H1 (cell line): ENCODE measurements around the gene PRKAR1B.
A peak's percentile ranks its signal among the peaks of the same experiment; 100 is the strongest.

Experiments
- EP300 ChIP-seq, 2 experiments: IDR thresholded peaks; 1 replicate in 1 of 2; 2 replicates in 1 of 2; pipeline ENCODE4 v1.6.1; 2011 to 2012; ENCODE audit warnings: low read depth in 2 of 2, low read length in 2 of 2, mild to moderate bottlenecking in 2 of 2, borderline replicate concordance in 1 of 2, inconsistent platforms in 1 of 2, moderate library complexity in 1 of 2
- POLR2A ChIP-seq, 2 experiments: IDR thresholded peaks; 1 replicate in 1 of 2; 2 replicates in 1 of 2; pipeline ENCODE4 v1.6.1; 2011; ENCODE audit warnings: low read depth in 2 of 2, low read length in 2 of 2, mild to moderate bottlenecking in 2 of 2; ENCODE audit errors: control extremely low read depth in 1 of 2
- RAD21 ChIP-seq, 2 experiments: IDR thresholded peaks in 1 of 2; conservative IDR thresholded peaks in 1 of 2; 2 replicates each; pipeline ENCODE4 v1.6.1; 2011; ENCODE audit warnings: low read depth in 2 of 2, low read length in 2 of 2, improper control_type of control experiment in 1 of 2, inconsistent platforms in 1 of 2, mild to moderate bottlenecking in 1 of 2, moderate library complexity in 1 of 2
- SRF ChIP-seq: IDR thresholded peaks from 2 replicates; pipeline ENCODE4 v1.6.1; 2011; ENCODE audit warnings: mild to moderate bottlenecking, low read depth, low read length, moderate library complexity
- ZNF274 ChIP-seq: IDR thresholded peaks from 2 replicates; pipeline ENCODE4 v1.7.0; 2012; ENCODE audit warnings: low read length, borderline replicate concordance; ENCODE audit errors: extremely low read depth
- TF ChIP-seq, protein P1 (sequence below), 3 experiments: IDR thresholded peaks; 1 replicate in 2 of 3; 2 replicates in 1 of 3; pipeline versions ENCODE4 v1.5.1 to v1.6.1; 2011; ENCODE audit warnings: low read length in 3 of 3, mild to moderate bottlenecking in 3 of 3, inconsistent platforms in 2 of 3, low read depth in 1 of 3, moderate library complexity in 1 of 3; ENCODE audit not compliant: insufficient read depth in 1 of 3; ENCODE audit errors: control extremely low read depth in 1 of 3

DNA sequence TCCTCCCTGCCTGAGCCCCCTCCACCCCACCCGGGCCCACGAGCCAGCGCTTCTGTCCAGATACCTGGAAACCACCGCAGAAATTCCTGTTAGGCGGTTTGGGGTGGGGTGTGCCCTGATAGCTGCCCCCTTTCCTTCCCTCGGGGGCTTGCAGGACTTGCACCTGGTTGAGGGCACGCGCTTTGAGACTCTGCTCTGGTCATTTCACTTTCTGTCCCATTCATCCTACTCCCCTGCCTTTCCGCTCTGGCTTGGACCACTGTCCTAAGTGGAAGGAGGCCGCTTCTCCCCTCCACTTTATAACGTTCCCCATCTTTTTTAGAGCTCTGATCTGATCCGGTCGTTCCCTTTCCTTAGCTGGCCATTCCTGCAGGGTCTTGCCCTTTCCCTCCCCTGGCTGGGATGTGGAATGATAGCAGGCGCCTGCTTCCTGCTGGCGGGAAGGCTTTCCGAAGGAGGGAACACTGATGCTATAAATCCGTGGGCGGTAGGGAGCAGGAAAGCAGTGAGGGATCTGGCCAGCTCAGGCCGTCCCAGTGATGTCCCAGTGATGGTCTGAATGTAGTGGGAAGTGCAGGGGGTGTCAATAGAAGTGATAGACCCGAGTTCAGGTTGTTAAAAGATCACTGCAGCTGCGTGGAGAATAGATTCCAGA lies 852 bp upstream of the PRKAR1B start:
- no peak for TF ChIP-seq POLR2A (IDR thresholded peaks at IDR 0.05; ENCODE audit: control extremely low read depth in 1 of 2, low read depth in 2 of 2, low read length in 2 of 2)
- TF ChIP-seq, protein P1, sequence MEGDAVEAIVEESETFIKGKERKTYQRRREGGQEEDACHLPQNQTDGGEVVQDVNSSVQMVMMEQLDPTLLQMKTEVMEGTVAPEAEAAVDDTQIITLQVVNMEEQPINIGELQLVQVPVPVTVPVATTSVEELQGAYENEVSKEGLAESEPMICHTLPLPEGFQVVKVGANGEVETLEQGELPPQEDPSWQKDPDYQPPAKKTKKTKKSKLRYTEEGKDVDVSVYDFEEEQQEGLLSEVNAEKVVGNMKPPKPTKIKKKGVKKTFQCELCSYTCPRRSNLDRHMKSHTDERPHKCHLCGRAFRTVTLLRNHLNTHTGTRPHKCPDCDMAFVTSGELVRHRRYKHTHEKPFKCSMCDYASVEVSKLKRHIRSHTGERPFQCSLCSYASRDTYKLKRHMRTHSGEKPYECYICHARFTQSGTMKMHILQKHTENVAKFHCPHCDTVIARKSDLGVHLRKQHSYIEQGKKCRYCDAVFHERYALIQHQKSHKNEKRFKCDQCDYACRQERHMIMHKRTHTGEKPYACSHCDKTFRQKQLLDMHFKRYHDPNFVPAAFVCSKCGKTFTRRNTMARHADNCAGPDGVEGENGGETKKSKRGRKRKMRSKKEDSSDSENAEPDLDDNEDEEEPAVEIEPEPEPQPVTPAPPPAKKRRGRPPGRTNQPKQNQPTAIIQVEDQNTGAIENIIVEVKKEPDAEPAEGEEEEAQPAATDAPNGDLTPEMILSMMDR (IDR thresholded peaks at IDR 0.05; ENCODE audit: control extremely low read depth in 1 of 3, insufficient read depth in 1 of 3, low read depth in 1 of 3, low read length in 3 of 3): no peak
- TF ChIP-seq RAD21 (IDR thresholded peaks at IDR 0.05 in 1 of 2, conservative IDR thresholded peaks at IDR 0.05 in 1 of 2; ENCODE audit: low read depth in 2 of 2, low read length in 2 of 2): peak; percentile 9 to 17; a peak in 2 of 4 replicates
- TF ChIP-seq EP300 (IDR thresholded peaks at IDR 0.05; ENCODE audit: borderline replicate concordance in 1 of 2, low read depth in 2 of 2, low read length in 2 of 2): no peak
- no peak for TF ChIP-seq SRF
- TF ChIP-seq ZNF274: no peak
